GM19193 (cell line): ENCODE measurements around the gene PREX1.
A peak's percentile ranks its signal among the peaks of the same experiment; 100 is the strongest.

ENCODE experiments used
- POLR2A ChIP-seq: IDR thresholded peaks from 4 replicates; pipeline ENCODE4 v1.6.1; 2011; ENCODE audit not compliant: insufficient read depth, insufficient read length; ENCODE audit errors: extremely low read depth

The PREX1 gene

GRCh38 chr20:48686238-48687116 is 141.3 kb downstream of the PREX1 start:
- peak; percentile 7 for TF ChIP-seq POLR2A

- no peak for TF ChIP-seq POLR2A
These were observed 142.5 kb downstream of the PREX1 start for GRCh38 chr20:48685300-48685699.

GRCh38 chr20:48684501-48685041 is 143.2 kb downstream of the PREX1 start:
- no peak for TF ChIP-seq POLR2A

GRCh38 chr20:48683467-48684175 is 144.2 kb downstream of the PREX1 start:
- no peak for TF ChIP-seq POLR2A

- no peak for TF ChIP-seq POLR2A
These were observed 145.1 kb downstream of the PREX1 start for GRCh38 chr20:48682529-48683363.

- TF ChIP-seq POLR2A, result no peak
These were observed 145.8 kb downstream of the PREX1 start for GRCh38 chr20:48681873-48682426.

GRCh38 chr20:48681201-48681872 is 146.5 kb downstream of the PREX1 start:
- TF ChIP-seq POLR2A, result no peak

- no peak for TF ChIP-seq POLR2A
These were observed 147.1 kb downstream of the PREX1 start for GRCh38 chr20:48680650-48681049.

GRCh38 chr20:48679599-48679998 is 148.2 kb downstream of the PREX1 start:
- no peak for TF ChIP-seq POLR2A

- no peak for TF ChIP-seq POLR2A
These were observed 148.8 kb downstream of the PREX1 start for GRCh38 chr20:48679011-48679410.

GRCh38 chr20:48678421-48678820 is 149.4 kb downstream of the PREX1 start:
- no peak for TF ChIP-seq POLR2A

- no peak for TF ChIP-seq POLR2A
These were observed 150.9 kb downstream of the PREX1 start for GRCh38 chr20:48676795-48677460.

GRCh38 chr20:48676125-48676524 is 151.7 kb downstream of the PREX1 start:
- no peak for TF ChIP-seq POLR2A
